Neuronal stem cell (in vitro differentiated cells): ENCODE results near the gene PTPRM.

Experiments used
- DNase-seq: peaks from one replicate; pipeline ENCODE4 v3.0.0-alpha.2; 2013; ENCODE audit warnings: low spot score
- H2AFZ ChIP-seq: one replicate; pipeline ENCODE4 v1.6.1; 2013; ENCODE audit warnings: mild to moderate bottlenecking, low read length, inconsistent platforms
- H2AK5ac ChIP-seq: 2 replicates; pipeline ENCODE4 v1.6.1; 2013; ENCODE audit warnings: low read depth, mild to moderate bottlenecking, inconsistent platforms, low read length, moderate library complexity, mixed read lengths
- H2BK120ac ChIP-seq: 2 replicates; pipeline ENCODE4 v1.6.1; 2013; ENCODE audit warnings: low read depth, mild to moderate bottlenecking, inconsistent platforms, low read length, moderate library complexity, mixed read lengths
- H2BK12ac ChIP-seq: one replicate; pipeline ENCODE4 v1.6.1; 2013; ENCODE audit warnings: low read length, inconsistent platforms
- H2BK15ac ChIP-seq: 2 replicates; pipeline ENCODE4 v1.6.1; 2013; ENCODE audit warnings: mild to moderate bottlenecking, low read length, inconsistent platforms, mixed read lengths
- H2BK5ac ChIP-seq: one replicate; pipeline ENCODE4 v1.6.1; 2013; ENCODE audit warnings: inconsistent platforms, mild to moderate bottlenecking, low read length, moderate library complexity
- H3K14ac ChIP-seq: one replicate; pipeline ENCODE4 v1.6.1; 2013; ENCODE audit warnings: low read length, inconsistent platforms
- H3K18ac ChIP-seq: 2 replicates; pipeline ENCODE4 v1.6.1; 2013; ENCODE audit warnings: low read length, inconsistent platforms
- H3K23ac ChIP-seq: 2 replicates; pipeline ENCODE4 v1.6.1; 2013; ENCODE audit warnings: low read depth, mild to moderate bottlenecking, mixed read lengths, low read length, inconsistent platforms; ENCODE audit not compliant: poor library complexity
- H3K27ac ChIP-seq: replicated peaks from 3 replicates; pipeline ENCODE4 v1.5.1; 2013; ENCODE audit warnings: low read length, inconsistent platforms
- H3K27me3 ChIP-seq, 3 experiments: 2 replicates each; pipeline ENCODE4 v1.6.1; 2013; ENCODE audit warnings: low read length in 3 of 3, mild to moderate bottlenecking in 2 of 3, inconsistent platforms in 1 of 3, low read depth in 1 of 3, mixed read lengths in 1 of 3, moderate library complexity in 1 of 3; ENCODE audit not compliant: control insufficient read depth in 3 of 3, insufficient read depth in 3 of 3
- H3K36me3 ChIP-seq, 2 donors: replicated peaks in 1 of 2; 2 replicates each; pipeline ENCODE4 v1.6.1; 2013; ENCODE audit warnings: low read length in 2 of 2; ENCODE audit not compliant: control insufficient read depth in 2 of 2, insufficient read depth in 2 of 2
- H3K4ac ChIP-seq: 2 replicates; pipeline ENCODE4 v1.6.1; 2013; ENCODE audit warnings: inconsistent platforms, mild to moderate bottlenecking, low read length, moderate library complexity
- H3K4me1 ChIP-seq, 2 donors: 1 replicate in 1 of 2; 2 replicates in 1 of 2; pipeline ENCODE4 v1.6.1; 2013; ENCODE audit warnings: low read length in 2 of 2, low read depth in 1 of 2; ENCODE audit not compliant: control insufficient read depth in 2 of 2, insufficient read depth in 1 of 2
- H3K4me2 ChIP-seq: one replicate; pipeline ENCODE4 v1.6.1; 2013; ENCODE audit warnings: mild to moderate bottlenecking, low read length, inconsistent platforms; ENCODE audit not compliant: insufficient read depth, poor library complexity, severe bottlenecking
- H3K4me3 ChIP-seq, 2 donors: 2 replicates each; pipeline ENCODE4 v1.5.1; 2013; ENCODE audit warnings: low read length in 2 of 2, mild to moderate bottlenecking in 2 of 2, inconsistent platforms in 1 of 2, moderate library complexity in 1 of 2
- H3K79me1 ChIP-seq: one replicate; pipeline ENCODE4 v1.6.1; 2013; ENCODE audit warnings: low read depth, mild to moderate bottlenecking, inconsistent platforms, low read length, moderate library complexity
- H3K9ac ChIP-seq: one replicate; pipeline ENCODE4 v1.6.1; 2013; ENCODE audit warnings: mild to moderate bottlenecking, low read depth, low read length, inconsistent platforms; ENCODE audit not compliant: poor library complexity
- H3K9me3 ChIP-seq, 2 donors: replicated peaks in 1 of 2; 2 replicates each; pipeline versions ENCODE3 to v1.6.1; 2013; ENCODE audit warnings: low read length in 2 of 2, mild to moderate bottlenecking in 2 of 2, inconsistent platforms in 1 of 2, low read depth in 1 of 2, mixed read lengths in 1 of 2, moderate library complexity in 1 of 2; ENCODE audit not compliant: control insufficient read depth in 2 of 2, insufficient read depth in 1 of 2
- H4K8ac ChIP-seq: one replicate; pipeline ENCODE4 v1.6.1; 2013; ENCODE audit warnings: low read depth, mild to moderate bottlenecking, inconsistent platforms, low read length, moderate library complexity
- H4K91ac ChIP-seq: one replicate; pipeline ENCODE4 v1.6.1; 2013; ENCODE audit warnings: low read length, low read depth, mild to moderate bottlenecking, inconsistent platforms; ENCODE audit not compliant: poor library complexity
- WGBS, 2 donors: extraction: QIAGEN DNeasy Blood & Tissue Kit; methylation state at CpG; one replicate each; pipeline ENCODE4 v1.1.7; 2013; ENCODE audit warnings: missing lambda C conversion rate in 2 of 2, mixed read lengths in 1 of 2; ENCODE audit not compliant: insufficient read length in 2 of 2, insufficient replicate concordance in 1 of 2; ENCODE audit errors: extremely low coverage in 2 of 2; 5-methylcytosine and 5-hydroxymethylcytosine counted together

Gene PTPRM

DNA sequence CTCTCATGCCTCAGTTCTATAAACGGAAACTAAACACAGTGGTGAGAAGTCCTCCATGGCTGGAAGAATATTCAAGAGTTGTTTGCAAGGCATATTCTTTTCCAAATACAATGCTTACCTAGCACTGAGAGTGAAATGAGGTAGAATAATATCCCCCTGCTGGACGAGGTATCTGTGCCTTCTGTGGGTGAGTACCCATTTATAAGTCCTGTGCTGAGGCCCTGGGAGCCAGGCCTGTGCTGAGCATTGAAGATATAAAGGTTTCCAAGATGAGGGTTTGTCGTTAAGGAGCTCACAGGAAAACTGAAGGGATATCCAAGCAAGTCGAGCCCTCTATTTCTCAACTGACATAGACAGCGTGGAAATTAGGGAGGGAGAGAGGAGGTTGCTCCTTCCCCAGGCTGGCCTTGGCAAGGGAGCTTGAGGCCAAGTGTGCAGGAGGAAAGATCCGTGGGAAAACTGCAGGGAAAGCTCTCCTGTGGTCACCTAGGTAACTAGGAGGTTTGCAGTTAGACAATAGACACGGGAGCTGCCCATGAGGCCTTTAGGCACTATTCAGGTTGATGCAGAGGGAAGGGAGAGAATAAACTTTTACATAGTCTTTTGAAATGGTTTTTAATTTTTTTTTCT, 17.6 kb downstream of the PTPRM start:
- Histone ChIP-seq H2BK120ac (no peak overlapping the region), H4K91ac (no peak overlapping the region), H2BK12ac (no peak overlapping the region), H3K27ac (no peak overlapping the region), H3K14ac (no peak overlapping the region), H3K23ac (no peak overlapping the region), H3K4me2 (no peak overlapping the region), H3K36me3 (no peaks in the 10 kb centered on the region), H2AFZ (peak overlapping the region; percentile 60), H3K27me3 (no peaks in the 10 kb centered on the region), H3K4ac (no peak overlapping the region), H2BK5ac (no peak overlapping the region), H2BK15ac (no peak overlapping the region), H3K9ac (no peak overlapping the region), H3K4me3 (no peak overlapping the region), H3K18ac (no peak overlapping the region), H4K8ac (no peak overlapping the region), H3K9me3 (peaks cover 0 to 3% of the 10 kb centered on the region in 2 donors), H3K4me1 (peaks cover 0 to 10% of the 10 kb centered on the region in 2 donors), H3K79me1 (no peaks in the 10 kb centered on the region), H2AK5ac (no peak overlapping the region)
- no CpG with 5 or more reads among the region's 7 CpGs for WGBS, 2 donors
- DNase-seq, result no peak

DNA sequence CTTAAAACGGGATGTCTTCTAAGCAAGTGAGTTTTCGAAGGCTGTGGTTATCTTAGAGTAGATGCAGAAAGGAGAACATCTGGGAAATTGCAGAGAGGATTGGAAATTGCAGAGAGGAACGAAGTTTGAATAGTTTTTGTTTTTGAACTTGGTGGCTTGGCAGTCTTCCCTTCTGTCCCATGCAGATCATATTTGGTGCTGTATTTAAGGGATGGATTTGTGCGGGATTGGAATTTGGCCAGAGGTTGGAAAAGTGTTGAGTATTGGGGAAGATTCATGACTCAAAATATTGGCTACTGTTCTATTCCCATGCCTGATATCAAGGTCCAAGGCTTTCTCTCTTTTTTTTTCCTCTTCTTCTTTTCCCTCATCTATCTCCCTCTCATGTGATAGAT, 18.2 kb downstream of the PTPRM start:
- Histone ChIP-seq H3K79me1 (no peaks in the 10 kb centered on the region), H2BK5ac (no peak overlapping the region), H3K27me3 (no peaks in the 10 kb centered on the region), H3K4me3 (no peak overlapping the region), H4K8ac (no peak overlapping the region), H3K4ac (no peak overlapping the region), H2AK5ac (no peak overlapping the region), H4K91ac (no peak overlapping the region), H3K18ac (no peak overlapping the region), H3K36me3 (no peaks in the 10 kb centered on the region), H3K27ac (no peak overlapping the region), H3K14ac (no peak overlapping the region), H3K9me3 (peaks cover 0 to 3% of the 10 kb centered on the region in 2 donors), H3K23ac (no peak overlapping the region), H2AFZ (no peak overlapping the region), H3K9ac (no peak overlapping the region), H2BK15ac (no peak overlapping the region), H2BK12ac (no peak overlapping the region), H3K4me1 (peaks cover 0 to 10% of the 10 kb centered on the region in 2 donors), H3K4me2 (no peak overlapping the region), H2BK120ac (no peak overlapping the region)
- no CpG with 5 or more reads among the region's 4 CpGs for WGBS, 2 donors
- DNase-seq, result no peak

DNA sequence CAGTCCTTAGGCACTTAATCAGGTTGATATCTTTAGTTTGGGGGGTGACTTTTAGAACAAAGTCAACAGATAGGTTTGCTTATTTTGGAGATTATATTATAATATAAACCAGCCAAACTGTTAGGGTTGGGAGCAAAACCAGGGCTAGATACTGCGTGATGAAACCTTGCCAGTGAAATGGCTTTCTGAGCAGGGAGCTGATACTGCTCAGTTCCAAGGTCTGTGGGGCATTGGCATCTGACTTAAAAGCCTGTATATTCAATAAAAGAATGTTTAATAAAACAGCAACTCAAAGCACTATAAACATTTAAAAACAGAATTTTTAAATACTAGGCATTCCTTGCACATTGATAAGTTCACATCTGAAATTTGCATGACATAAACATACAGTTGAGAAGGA, 19.3 kb downstream of the PTPRM start:
- no peak overlapping the region for H3K4me2 ChIP-seq
- H3K14ac ChIP-seq, result no peak overlapping the region
- H2AK5ac ChIP-seq, result no peak overlapping the region
- no peak overlapping the region for H3K23ac ChIP-seq
- peaks cover 0 to 3% of the 10 kb centered on the region in 2 donors for H3K9me3 ChIP-seq
- H3K79me1 ChIP-seq, result no peaks in the 10 kb centered on the region
- H3K27ac ChIP-seq, result no peak overlapping the region
- no peaks in the 10 kb centered on the region for H3K36me3 ChIP-seq
- no peak overlapping the region for H3K4me3 ChIP-seq
- H2BK12ac ChIP-seq, result no peak overlapping the region
- DNase-seq, result no peak
- H2BK15ac ChIP-seq, result no peak overlapping the region
- no peak overlapping the region for H2BK120ac ChIP-seq
- H4K8ac ChIP-seq, result no peak overlapping the region
- WGBS, 2 donors, result no CpG with 5 or more reads among the region's 1 CpG
- H3K4ac ChIP-seq, result no peak overlapping the region
- no peaks in the 10 kb centered on the region for H3K27me3 ChIP-seq
- no peak overlapping the region for H3K9ac ChIP-seq
- H3K4me1 ChIP-seq, result peaks cover 0 to 12% of the 10 kb centered on the region in 2 donors
- no peak overlapping the region for H3K18ac ChIP-seq
- H2BK5ac ChIP-seq, result no peak overlapping the region
- H2AFZ ChIP-seq, result no peak overlapping the region
- no peak overlapping the region for H4K91ac ChIP-seq

GRCh38 chr18:7590826-7591560, 23.9 kb downstream of the PTPRM start:
- H2AK5ac ChIP-seq, result no peak overlapping the region
- no peak overlapping the region for H2AFZ ChIP-seq
- no peak overlapping the region for H3K4me3 ChIP-seq
- no peak overlapping the region for H2BK5ac ChIP-seq
- no peak overlapping the region for H3K27ac ChIP-seq
- no peaks in the 10 kb centered on the region for H3K36me3 ChIP-seq
- H2BK12ac ChIP-seq, result no peak overlapping the region
- H4K91ac ChIP-seq, result no peak overlapping the region
- no peak overlapping the region for H3K4ac ChIP-seq
- H3K9ac ChIP-seq, result no peak overlapping the region
- no peak overlapping the region for H4K8ac ChIP-seq
- no peaks in the 10 kb centered on the region for H3K27me3 ChIP-seq
- H3K23ac ChIP-seq, result no peak overlapping the region
- H3K18ac ChIP-seq, result no peak overlapping the region
- H3K14ac ChIP-seq, result no peak overlapping the region
- peaks cover 4 to 9% of the 10 kb centered on the region in 2 donors for H3K4me1 ChIP-seq
- H2BK15ac ChIP-seq, result no peak overlapping the region
- no peaks in the 10 kb centered on the region for H3K79me1 ChIP-seq
- H3K9me3 ChIP-seq, result no peaks in the 10 kb centered on the region
- no CpG with 5 or more reads among the region's 1 CpG for WGBS, 2 donors
- no peak for DNase-seq
- no peak overlapping the region for H2BK120ac ChIP-seq
- no peak overlapping the region for H3K4me2 ChIP-seq
